Stimulated activated CD4-positive, alpha-beta T cell treated with anti-CD3 and anti-CD28 coated beads, TNF-alpha, amount 100 ng/mL, for 24 hours (primary cell): ENCODE results near the gene AMZ2.
"Not testable (repeated sequence)": the region's sequence is repeated elsewhere in the genome, so short reads cannot be mapped to it uniquely, and the experiment has no call there.

Source experiments
- DNase-seq, 3 experiments: peaks; one replicate each; pipeline ENCODE4 v3.0.0-alpha.2; 2020; ENCODE audit warnings: low read depth in 3 of 3

AMZ2 gene

DNA sequence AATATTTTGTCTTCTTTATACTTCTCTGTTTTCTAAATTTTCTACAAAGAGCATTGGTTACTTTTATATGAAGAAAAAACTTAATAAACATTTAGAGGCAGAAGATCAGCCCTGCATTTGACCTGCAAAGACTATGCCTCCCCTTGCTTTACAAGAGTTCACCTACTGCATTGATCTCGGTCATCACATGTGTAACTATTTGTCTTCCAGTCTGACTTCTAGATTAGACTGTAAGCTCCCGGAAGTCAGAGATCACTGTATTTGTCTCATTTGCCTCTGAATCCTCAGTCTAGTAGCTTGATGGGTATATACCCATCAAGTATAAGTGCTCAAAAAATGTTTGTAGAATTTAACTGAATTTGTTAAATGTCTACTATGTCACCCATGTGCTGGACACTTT is 27.7 kb upstream of the AMZ2 start:
- DNase-seq, result not testable (repeated sequence)

DNA sequence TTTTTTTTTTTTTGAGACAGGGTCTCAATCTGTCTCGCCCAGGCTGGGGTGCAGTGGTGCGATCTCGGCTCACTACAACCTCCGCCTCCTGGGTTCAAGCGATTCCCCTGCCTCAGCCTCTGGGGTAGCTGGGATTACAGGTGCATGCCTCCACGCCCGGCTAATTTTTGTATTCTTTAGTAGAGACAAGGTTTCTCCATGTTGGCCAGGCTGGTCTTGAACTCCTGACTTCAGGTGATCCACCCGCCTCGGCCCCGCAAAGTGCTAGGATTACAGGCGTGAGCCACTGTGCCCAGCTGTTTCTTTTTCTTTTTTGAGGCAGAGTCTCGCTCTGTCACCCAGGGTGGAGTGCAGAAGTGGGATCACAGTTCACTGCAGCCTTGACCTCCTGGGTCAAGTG is 27.1 kb upstream of the AMZ2 start:
- DNase-seq, result not testable (repeated sequence)

DNA sequence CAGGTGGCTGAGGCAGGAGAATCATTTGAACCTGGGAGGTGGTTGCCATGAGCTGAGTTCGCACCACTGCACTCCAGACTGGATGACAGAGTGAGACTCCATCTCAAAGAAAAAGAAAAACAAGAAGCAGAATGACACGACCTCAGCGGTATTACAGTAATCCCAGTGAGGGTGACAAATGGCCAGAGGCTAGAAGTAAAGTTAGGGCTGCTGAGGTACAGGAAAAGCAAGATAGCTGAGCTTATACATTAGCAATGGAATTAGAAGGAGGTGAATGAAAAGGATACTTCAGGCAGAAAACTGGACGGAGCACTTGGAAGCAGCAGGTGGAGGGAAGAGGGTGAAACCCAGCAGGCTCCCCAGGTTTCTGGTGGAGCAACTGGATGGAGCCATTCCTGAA is 26.1 kb upstream of the AMZ2 start:
- no peak for DNase-seq

DNA sequence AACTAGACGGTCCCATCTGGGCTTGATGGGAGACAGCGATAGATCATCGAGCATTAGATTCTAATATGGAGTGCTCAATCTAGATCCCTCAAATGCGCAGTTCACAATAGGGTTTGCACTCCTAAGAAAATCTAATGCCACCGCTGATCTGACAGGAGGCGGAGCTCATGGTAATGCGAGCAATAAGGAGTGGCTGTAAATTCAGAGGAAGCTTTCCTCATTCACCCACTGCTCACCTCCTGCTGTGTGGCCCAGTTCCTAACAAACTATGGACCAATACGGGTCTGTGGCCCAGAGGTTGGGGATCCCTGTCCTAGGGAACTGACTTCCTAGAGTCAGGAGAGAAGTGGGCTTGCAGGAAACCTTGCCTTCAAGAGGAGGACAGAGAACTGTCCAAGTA is 25.2 kb upstream of the AMZ2 start:
- DNase-seq, result no peak

DNA sequence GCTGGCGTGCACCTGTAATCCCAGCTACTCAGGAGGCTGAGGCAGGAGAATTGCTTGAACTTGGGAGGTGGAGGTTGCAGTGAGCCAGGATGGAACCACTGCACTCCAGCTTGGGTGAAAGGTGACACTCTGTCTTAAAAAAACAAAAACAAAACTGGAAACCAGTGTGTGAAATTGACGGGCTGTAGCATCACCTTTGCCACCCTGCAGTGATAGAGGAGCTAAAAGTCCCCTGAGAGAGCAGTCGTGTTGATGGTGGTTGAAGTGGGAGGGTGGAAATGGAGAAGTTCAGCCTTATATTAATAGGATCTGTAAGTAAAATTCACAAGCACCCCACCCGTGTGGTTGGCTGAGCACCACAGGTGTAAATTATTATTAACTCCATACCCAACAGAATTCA is 22.8 kb upstream of the AMZ2 start:
- DNase-seq, result not testable (repeated sequence)

DNA sequence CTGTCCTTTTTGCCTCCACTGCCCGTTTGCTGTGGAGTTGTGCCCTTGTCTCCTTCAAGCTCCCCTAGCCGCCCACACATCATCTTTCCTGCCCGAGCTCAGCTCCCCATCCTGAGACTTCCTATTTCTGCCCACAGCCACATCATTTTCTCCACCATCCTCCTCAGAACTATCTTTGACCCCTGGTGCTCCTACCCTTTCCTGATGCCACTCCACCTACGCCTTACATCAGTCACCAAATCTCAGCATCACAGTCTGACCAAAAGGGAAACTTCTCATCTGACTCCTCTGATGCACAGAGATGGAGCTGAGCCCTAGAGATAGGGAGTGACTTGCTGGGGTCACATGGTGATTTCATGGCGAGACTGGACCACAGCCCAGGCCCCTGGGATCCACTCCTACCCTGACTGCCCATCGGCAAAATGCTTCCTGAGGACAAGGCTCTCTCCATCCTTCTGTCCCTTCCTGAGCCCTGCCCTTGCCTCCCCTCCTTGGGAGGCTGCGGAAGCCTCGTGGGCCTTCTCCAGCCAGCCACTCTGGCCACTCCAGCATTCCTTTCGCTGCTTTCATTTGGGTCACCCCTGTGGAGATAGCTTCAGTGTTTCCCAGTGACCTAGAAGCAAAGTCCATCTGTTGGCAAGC is 19.7 kb upstream of the AMZ2 start:
- not testable (repeated sequence) for DNase-seq

DNA sequence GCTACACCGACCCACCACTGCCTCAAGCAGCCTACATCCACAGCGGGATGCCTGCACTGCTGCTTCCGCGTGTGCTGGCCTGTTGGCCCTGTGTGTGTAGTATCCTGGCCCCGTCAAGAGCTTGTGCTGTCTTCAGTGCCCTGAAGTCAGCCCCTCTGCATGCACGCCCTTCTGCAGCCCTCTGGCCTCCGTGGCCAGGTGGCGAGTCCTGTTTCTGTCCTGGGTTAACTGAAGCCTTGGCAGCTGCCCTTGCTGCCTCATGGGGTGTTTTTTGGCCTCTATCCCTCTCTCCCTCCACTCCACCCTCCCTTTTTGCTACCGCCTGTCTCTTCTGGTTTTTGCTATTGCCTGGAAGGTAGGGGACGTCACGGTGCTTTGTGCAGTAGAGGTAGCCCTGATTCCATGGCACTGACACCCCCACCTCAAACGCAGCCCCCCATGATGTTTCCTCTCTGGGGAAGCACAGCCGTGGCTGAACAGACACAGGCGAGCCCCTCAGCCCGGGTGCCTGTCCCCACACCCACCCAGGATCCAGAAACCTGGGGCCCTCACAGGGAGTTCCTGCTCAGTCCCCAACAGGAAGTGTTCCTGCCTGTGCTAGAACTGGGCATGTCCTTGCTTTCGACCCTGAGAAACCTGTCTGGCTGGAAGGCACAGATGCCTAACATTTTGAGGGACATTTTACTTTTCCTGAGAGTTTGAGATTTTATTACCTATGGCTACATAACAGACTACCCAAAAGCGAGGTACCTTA is 18.8 kb upstream of the AMZ2 start:
- DNase-seq, result no peak

DNA sequence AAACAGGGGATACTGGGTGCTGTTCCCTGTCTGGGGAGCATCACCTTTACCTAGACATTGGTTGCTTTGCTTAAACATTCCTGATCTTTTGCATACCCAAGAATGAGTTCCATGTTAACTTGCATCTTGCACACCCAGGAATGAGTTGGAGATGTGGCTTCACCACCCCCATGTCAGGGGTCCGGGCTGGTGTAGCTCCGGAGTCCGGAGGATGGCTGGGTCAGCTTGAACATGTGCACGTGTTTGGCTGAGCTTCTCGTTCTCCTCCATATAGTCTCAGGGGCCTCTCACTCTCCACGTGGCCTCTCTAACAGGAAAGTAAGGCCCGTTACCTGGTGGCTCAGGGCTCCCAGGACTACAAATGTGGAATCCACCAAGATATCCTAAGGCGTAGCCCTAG is 18.2 kb upstream of the AMZ2 start:
- DNase-seq, result no peak

DNA sequence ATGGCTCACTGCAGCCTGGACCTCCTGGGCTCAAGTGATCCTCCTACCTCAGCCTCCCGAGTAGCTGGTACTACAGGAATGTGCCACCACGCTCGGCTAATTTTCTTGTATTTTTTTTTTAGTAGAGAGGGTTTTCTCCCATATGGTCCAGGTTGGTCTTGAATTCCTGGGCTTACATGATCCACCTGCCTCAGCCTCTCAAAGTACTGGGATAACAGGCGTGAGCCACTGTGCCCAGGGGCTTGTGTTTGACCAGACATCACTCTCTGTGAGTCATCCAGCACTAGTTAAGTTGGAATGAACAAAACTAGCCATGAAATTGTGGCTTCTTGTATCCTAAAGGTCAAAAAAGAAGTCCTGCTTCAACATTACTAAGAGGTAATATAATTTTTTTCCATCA is 16.7 kb upstream of the AMZ2 start:
- not testable (repeated sequence) for DNase-seq

DNA sequence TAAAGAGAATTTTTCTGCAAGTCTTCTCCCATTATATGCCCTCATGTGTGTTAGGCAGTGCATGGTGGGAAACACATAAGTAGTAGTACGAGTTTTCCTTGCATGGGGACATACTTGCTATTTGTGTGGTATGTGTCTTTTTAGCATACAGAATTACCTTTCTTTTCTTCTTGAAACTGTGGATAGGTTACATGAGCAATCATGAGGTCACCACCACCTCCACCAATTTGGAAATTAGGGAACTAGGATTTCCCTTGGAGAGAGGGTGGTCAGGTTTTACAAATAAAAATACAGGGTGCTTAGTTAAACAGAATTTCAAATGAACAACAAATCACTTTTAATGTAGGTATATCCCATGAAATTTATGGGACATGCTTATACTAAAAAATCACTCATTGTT is 16.3 kb upstream of the AMZ2 start:
- DNase-seq, result no peak

DNA sequence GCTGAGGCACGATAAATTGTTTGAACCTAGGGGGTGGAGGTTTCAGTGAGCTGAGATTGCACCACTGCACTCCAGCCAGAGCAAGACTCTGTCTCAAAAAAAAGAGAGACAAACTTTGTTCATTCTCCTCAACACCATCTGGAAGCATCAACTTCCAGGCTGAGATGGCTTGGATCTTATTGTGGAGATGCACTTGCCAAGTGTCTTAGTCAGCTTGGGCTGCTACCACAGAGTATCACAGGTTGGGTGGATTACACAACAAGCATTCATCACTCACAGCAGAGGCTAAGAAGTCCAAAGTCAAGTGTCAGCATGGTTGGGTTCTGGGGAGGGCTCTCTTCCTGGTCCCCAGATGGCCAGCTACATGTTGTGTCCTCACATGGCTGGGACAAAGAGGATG is 15.1 kb upstream of the AMZ2 start:
- not testable (repeated sequence) for DNase-seq

DNA sequence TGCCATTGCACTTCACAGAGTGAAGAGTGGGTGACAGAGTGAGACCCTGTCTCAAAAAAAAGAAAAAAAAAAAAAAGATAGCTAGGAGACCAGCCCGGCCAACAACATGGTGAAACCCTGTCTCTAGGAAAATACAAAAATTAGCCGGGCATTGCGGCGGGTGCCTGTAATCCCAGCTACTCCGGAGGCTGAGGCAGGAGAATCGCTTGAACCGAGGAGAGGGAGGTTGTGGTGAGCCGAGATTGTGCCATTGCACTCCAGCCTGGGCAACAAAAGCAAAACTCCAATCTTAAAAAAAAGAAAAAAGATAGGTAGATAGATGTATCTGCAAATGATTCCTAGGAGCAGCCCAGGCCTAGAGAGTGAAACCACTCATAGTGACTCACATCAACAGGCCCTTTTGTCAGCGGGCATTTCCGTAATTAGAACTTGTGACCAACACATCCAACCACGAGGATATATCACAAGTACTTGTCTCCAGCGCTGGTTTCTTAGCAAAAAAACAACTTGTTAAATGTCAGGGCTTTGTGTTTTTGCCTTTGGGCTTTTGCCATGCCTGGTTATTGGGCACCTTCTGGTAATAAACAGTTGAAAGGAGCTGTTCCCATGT is 13.0 kb upstream of the AMZ2 start:
- not testable (repeated sequence) for DNase-seq

DNA sequence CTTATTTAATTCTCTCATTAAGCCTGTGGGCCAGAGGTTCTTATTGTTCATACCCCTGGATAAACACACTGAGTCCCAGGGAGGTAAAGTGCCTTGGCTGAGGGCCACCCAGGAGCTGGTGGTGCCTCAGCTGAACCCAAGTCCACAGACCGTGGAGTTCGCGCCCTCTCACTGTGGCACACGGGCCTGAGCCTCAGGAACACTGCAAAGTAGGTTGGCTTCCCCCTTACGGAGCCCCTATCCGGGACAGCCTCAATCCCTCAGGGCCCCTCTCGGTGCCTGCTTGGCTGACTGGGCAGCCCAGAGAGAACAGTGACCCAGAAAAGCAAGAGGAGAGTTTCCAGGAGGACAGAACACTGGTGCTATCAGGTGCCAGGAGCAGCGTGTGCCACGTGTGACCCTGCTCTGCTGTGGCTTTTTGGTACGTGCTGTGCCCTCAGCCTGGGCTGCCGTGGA is 12.5 kb upstream of the AMZ2 start:
- DNase-seq, result not testable (repeated sequence)

DNA sequence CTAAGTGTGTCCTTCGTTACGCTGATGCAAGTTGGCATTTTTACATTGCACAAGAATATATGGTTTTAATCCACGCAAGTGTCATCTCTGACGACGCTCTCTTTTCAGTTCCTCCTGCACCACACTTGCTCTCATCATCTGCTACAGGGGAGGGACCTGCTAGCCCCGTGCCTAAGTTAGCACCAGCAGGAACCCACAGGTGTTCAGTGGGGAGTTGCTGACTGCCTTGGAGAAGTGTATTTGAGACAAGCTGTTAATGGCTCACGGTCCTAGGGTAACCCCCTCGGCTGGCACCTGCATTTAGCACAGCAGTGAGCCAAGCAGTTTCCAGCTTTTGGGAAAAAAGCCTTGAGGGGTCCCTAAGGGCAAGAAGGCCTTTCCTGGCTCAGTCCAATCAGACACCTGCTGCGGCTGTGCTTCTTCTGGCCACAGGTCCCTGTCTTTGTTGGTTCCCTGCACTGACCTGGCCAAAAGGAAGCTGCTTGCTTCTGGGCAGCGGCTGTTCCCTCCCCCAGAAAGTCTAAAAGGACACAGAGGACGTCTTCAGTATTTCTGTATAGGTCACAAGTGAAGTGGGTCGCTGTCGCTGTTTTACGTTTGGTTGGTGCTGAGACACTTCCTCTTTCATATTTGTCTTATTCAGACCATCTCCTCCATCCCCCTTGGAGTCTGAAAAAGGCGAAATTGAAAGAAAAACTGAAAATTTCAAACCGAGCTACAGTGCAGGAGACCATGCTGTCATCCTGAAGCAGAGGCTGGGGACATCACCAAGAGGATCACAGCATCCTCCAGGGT is 10.3 kb upstream of the AMZ2 start:
- not testable (repeated sequence) for DNase-seq

DNA sequence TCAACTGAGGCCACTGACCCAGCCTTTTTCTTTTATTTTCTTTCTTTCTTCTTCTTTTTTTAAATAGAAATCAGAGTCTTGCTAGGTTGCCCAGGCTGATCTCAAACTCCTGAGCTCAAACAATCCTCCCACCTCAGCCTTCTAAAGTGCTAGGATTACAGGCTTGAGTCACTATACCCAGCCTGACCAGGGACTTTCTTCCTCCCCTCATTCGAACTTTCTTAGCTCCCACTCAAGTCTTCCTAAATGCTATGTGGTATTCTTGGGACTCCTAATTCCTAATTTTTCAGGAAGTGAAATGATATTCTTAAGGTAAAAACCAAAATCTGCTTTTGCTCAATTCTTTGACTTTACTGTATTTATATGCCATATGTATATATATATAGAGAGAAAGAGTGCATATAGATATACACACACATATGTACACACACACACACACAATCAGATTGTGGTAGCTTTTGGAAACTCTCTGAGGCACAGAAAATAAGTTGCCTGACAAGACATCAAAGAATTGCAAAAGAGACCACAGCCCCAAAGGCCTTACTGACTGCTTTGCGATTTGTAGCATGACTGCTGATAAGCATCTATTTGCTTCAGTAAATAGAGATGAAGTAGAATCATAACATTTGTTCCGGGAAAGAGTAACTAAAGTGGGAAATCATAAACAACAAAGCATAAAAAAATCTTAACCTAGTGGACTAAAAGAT is 9.5 kb upstream of the AMZ2 start:
- DNase-seq, result no peak

DNA sequence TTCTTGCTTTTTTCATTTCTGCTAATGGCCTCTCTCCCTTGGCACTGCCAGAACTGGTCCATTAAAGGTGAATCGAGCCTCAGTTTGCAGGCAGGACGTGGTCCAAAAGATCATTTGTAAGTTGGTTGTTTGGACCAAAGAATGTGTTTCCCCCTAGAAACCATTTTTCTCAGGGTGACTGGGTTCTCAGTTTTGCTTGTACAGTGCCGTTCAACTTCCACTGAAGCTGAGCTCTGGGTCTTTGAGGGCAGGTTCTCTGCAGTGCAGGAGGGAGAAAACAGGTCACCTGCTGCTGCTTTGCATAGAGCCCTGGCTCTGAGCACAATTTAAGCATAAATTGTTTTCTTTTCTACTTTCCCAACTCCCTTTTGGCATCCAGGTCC is 9.0 kb upstream of the AMZ2 start:
- no peak for DNase-seq

DNA sequence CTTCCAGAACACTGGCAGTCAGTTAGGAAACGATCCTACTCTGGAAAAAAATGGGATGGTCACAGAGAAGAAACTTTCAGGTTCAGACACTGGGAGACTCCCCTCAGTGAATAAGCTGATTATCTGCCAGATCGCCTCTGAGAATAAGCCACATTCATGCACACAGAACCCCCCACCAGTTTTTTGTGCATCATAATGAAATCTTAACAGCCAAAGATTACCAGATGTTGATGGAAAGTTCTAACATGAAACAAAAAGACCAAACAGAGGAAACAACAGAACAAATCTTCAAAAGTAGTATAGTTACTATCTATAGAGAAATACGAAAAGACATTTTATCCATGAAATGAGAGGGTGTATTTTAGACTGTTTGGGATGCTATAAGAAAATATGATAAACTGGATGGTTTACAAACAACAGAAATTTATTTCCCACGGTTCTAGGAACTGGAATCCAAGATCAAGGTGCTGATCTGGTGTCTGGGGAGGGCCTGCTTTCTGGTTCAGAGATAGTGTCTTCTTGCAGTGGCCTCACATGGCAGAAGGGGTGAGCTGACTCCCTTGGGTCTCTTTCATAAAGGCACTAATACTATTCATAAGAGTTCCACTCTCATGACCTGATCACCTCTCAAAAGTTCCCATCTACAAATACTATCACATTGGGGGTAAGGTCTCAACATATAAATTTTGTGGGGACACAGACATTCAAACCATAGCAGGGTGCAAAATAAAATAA is 8.0 kb upstream of the AMZ2 start:
- DNase-seq, result no peak

DNA sequence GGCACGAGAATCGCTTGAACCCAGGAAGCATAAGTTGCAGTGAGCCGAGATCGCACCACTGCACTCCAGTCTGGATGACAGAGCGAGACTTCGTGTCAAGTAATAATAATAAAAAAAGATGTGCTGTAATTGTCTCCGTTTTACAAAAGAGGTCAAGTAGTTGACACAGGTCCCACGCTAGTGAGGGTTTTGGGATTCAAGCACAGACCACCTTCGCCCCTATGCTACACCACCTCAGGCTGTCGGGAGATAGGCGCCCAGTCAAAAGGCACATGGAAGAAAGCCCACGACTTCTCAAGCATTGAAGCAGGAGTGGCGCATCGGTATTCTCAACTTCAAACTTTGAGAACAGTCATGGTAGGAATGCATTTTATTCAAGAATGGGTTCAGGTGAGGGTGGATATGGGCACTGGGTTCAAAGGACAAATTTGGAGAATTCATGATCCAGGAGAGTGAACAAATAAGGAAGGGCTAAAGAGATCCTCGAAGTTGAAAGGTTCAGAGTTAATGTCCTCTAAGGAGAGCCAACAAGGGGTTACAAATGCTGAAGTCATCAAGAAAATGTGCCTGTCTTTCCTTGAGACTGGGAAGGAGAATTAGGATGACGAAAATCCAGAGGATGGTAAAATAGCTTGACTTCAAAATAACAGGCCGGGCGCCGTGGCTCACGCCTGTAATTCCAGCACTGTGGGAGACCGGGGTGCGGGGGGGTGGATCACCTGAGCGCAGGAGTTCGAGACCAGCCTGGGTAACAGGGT is 1.4 kb upstream of the AMZ2 start:
- no peak for DNase-seq

DNA sequence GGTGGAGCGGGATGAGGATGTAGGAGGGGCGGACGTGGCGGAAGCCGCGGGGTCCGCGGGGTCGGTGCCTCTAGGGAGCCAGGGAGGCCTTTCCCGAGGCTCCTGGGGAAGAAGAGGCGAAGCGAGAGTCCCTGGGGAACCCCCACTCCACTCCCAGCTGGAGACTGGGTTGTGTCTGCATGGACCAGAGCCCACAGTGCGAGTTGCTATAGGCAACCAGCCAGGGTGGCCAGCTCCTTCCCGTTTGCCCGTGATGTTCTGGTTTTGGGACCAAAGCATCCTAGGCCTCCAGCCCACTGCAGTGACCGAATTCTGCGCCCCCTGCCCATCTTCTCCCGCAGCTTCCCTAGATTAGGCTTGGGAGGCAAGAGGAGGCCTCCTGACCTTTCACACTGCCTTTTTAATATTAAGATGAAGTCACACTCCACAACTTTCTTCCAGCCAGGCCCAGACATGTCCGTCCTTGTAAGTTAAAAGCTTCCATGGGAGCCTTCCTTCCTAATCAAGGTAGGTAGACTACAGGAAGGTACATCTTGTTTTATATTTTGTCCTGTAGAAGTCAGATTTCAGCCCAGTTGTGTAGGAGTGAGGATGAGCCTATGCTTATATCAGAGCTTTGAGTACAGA is 469 bp downstream of the AMZ2 start:
- DNase-seq, result no peak

DNA sequence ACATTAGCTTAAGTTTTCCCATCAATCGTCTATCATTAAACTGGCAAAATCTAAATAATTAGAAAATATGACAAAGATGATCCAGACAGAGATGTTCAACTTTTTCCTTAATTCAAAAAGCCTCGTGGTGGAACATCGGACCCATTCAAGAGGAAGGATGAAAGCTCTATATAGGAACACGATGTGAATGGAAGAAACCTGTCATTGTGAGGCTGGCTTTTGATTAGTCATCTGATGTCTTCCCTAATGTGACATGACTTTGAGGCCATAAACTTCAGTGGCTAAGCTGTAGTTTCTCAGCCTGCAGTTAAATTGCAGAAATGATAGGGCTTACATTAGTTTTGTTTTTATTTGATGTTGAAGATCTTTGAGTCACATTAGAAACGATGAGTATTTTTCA is 1.0 kb downstream of the AMZ2 start:
- peak in 1 of 3 experiments; percentile 38 for DNase-seq
